Panc1 (cell line): ENCODE measurements around the gene CCDC9B.

ENCODE experiments used
- POLR2AphosphoS5 ChIP-seq: IDR thresholded peaks from 2 replicates; pipeline ENCODE4 v1.6.1; 2012; ENCODE audit warnings: mild to moderate bottlenecking, low read depth, low read length, moderate library complexity
- REST ChIP-seq, 2 experiments: IDR thresholded peaks; 2 replicates each; pipeline ENCODE4 v1.6.1; 2011 to 2012; ENCODE audit warnings: low read depth in 2 of 2, control low read depth in 1 of 2, low read length in 1 of 2, mild to moderate bottlenecking in 1 of 2, moderate library complexity in 1 of 2; ENCODE audit not compliant: insufficient read depth in 1 of 2
- SIN3A ChIP-seq: IDR thresholded peaks from 2 replicates; pipeline ENCODE4 v1.6.1; 2012; ENCODE audit warnings: low read depth, mild to moderate bottlenecking, low read length, moderate library complexity, borderline replicate concordance; ENCODE audit not compliant: insufficient read depth
- TCF7L2 ChIP-seq: IDR thresholded peaks from 2 replicates; pipeline ENCODE4 v1.6.1; 2011; ENCODE audit warnings: mild to moderate bottlenecking, low read depth, low read length, inconsistent platforms
- TF ChIP-seq, protein P1 (sequence below): fragments of 450-650 bp; IDR thresholded peaks from 2 replicates; pipeline ENCODE4 v1.5.1; 2017; ENCODE audit warnings: mild to moderate bottlenecking

DNA sequence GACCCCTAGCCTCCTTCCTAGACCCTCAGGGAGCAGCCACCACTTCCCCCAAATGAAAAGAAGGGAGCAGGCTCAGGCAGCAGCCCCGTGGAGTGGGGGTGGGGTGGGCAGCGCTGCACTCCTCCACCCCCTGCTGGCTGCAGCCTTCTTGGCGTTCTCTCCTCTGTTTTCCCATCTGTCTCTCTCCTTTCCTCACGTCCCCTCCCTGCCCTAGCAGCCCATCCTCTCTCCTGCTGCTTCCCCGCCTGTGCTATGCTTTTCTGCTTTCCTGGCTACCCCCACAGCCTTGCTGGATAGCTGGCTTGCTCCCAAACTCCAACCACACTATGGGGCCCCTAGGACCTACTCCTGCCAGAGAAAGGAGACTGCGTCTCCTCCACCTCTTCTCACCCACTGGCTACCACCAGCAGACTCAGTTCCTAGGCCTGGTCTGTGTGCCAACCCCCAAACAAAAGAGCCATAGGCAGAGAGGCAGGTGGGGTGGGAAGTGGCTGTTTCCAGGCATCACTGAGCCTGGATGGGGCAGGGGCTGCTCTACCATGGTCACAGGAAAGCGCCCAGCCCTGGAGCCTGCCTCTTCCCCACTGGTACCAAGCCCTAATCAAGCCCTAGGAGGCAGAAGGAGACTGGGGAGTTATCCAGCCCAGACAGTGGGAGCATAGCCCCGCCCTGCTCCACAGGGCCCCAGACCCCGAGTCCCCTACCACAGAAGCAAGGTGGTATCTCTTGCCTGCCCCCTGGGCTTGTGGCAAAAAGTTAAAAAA is 13.9 kb upstream of the CCDC9B start:
- TF ChIP-seq REST (IDR thresholded peaks at IDR 0.05; ENCODE audit: insufficient read depth in 1 of 2, low read depth in 2 of 2, low read length in 1 of 2) (no peak), TCF7L2 (no peak), SIN3A (no peak), POLR2AphosphoS5 (no peak)
- TF ChIP-seq, protein P1, sequence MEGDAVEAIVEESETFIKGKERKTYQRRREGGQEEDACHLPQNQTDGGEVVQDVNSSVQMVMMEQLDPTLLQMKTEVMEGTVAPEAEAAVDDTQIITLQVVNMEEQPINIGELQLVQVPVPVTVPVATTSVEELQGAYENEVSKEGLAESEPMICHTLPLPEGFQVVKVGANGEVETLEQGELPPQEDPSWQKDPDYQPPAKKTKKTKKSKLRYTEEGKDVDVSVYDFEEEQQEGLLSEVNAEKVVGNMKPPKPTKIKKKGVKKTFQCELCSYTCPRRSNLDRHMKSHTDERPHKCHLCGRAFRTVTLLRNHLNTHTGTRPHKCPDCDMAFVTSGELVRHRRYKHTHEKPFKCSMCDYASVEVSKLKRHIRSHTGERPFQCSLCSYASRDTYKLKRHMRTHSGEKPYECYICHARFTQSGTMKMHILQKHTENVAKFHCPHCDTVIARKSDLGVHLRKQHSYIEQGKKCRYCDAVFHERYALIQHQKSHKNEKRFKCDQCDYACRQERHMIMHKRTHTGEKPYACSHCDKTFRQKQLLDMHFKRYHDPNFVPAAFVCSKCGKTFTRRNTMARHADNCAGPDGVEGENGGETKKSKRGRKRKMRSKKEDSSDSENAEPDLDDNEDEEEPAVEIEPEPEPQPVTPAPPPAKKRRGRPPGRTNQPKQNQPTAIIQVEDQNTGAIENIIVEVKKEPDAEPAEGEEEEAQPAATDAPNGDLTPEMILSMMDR: peak; percentile 72; the same call in 1 of the 2 replicates
